ENCODE data around the gene GP5. TPM values are rescaled to one million over a fixed set of nuclear protein-coding genes. Genes with fewer than 3 reads are reported as not detected.

GP5 gene
- total RNA-seq, 4 donors from 2014 or later: not detected

- TF ChIP-seq, protein P1, sequence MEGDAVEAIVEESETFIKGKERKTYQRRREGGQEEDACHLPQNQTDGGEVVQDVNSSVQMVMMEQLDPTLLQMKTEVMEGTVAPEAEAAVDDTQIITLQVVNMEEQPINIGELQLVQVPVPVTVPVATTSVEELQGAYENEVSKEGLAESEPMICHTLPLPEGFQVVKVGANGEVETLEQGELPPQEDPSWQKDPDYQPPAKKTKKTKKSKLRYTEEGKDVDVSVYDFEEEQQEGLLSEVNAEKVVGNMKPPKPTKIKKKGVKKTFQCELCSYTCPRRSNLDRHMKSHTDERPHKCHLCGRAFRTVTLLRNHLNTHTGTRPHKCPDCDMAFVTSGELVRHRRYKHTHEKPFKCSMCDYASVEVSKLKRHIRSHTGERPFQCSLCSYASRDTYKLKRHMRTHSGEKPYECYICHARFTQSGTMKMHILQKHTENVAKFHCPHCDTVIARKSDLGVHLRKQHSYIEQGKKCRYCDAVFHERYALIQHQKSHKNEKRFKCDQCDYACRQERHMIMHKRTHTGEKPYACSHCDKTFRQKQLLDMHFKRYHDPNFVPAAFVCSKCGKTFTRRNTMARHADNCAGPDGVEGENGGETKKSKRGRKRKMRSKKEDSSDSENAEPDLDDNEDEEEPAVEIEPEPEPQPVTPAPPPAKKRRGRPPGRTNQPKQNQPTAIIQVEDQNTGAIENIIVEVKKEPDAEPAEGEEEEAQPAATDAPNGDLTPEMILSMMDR (IDR thresholded peaks at IDR 0.05; ENCODE audit: low read depth): no peak
Measured at GRCh38 chr3:194390835-194391234, 8.2 kb downstream of the GP5 start.

DNA sequence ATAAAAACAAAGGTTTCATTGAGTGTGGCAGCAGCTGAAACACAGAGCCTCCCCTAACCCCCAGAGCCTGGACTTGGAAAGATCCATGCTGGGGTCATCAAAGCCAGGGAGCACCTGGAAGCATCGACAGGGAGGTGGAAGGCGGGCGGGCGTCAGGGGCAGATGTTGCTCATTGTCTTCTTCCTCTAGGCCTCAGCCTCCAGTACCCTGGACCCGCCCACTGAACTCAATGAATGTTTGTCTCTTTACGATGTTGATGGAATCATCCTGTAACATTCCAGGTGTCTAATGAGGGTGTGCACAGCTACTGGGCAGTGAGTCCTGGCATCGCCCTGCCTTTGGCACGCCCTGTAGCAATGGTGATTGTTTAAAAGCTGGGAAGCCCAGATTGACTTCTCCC lies 9.8 kb downstream of the GP5 start:
- TF ChIP-seq, protein P1 (IDR thresholded peaks at IDR 0.05; ENCODE audit: low read depth): no peak

GRCh38 chr3:194387926-194388418 lies 11.1 kb downstream of the GP5 start:
- TF ChIP-seq, protein P1 (IDR thresholded peaks at IDR 0.05; ENCODE audit: low read depth): no peak

DNA sequence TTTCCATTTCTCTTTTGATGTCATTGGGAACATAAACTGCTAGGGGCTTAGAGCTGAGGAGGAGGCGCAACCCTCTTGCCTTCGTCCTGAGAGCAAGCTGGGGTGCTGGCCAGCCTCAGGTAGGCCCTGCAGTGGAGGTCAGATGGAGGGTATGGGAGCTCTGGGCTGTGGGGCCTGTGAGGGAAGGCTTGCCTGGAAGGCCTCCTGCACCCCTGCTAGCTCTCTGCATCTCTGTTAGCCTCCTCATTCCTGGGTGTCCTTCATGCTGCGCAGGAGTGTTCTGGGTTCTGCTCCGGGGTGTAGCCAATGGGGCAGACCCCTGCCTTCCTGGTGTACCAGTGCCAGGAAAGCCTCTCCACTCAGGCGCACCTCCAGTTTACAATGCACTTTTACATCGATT lies 11.8 kb downstream of the GP5 start:
- TF ChIP-seq, protein P1 (IDR thresholded peaks at IDR 0.05; ENCODE audit: low read depth): no peak

DNA sequence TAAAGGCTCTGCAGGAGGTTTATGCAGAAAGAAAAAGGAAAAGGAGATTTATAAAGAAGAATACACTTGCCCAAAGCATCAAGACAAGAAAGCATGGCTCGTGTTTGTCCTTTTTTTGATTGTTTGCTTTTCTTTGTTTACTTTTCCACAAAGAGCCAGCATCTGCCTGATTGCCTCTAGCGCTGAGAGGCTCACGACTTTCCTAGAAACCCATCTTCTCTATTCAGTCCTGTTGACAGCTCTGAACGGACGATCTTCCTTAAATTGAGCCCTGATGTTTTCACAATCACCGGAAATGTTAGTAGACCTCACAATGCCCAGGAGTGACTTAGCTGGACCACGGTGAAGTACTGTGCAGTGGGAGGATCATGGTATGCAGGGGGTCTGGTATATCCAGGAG lies 12.4 kb downstream of the GP5 start:
- TF ChIP-seq, protein P1 (IDR thresholded peaks at IDR 0.05; ENCODE audit: low read depth): no peak

DNA sequence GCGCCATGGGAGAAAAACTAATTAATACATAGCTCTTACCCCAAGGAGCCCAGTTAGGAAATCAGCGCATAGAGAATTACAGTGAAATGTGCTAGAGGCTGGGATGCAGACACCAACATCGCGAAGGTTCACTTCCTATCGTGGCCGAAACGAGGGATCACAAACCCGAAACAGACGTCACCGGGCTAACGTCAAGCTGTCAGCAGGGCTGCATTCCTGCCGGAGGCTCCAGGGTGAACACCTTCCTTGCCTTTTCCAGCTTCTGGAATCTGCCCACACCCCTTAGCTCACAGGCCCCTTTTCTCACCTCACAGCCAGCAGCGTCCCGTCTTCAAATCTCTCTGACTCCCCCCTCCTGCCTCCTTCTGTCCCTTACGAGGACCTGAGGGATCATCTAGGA lies 13.0 kb downstream of the GP5 start:
- TF ChIP-seq, protein P1 (IDR thresholded peaks at IDR 0.05; ENCODE audit: low read depth): no peak

DNA sequence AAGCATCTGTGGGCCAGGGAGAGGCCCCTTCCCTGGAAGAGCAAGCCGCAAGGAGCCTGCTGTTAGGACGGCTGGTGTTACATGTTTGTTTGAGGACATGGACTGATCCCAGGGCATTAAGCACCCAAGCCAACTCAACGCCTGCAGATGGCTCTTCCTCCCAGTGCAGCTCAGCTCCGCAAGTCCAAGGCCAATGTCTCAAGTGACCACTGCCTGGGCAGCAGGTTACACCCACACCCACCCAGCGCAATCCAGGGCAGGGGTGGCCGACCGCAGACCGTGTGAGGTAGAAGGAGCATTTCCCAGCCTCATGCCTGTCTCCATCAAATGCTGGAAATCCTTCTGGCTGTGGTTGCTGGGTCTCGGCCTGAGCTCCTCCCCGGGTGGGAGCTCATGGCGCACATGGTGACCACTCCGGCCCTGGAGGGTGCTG lies 14.5 kb downstream of the GP5 start:
- TF ChIP-seq, protein P1 (IDR thresholded peaks at IDR 0.05; ENCODE audit: low read depth): no peak
